Activated naive CD8-positive, alpha-beta T cell treated with anti-CD3 and anti-CD28 coated beads, Interleukin-2, amount 50 U/mL, for 16 hours (primary cell): ENCODE results near the gene HYAL2.

Source experiments
- DNase-seq: peaks from one replicate; pipeline ENCODE4 v3.0.0-alpha.2; 2020; ENCODE audit warnings: low read depth, low spot score

HYAL2 gene

DNA sequence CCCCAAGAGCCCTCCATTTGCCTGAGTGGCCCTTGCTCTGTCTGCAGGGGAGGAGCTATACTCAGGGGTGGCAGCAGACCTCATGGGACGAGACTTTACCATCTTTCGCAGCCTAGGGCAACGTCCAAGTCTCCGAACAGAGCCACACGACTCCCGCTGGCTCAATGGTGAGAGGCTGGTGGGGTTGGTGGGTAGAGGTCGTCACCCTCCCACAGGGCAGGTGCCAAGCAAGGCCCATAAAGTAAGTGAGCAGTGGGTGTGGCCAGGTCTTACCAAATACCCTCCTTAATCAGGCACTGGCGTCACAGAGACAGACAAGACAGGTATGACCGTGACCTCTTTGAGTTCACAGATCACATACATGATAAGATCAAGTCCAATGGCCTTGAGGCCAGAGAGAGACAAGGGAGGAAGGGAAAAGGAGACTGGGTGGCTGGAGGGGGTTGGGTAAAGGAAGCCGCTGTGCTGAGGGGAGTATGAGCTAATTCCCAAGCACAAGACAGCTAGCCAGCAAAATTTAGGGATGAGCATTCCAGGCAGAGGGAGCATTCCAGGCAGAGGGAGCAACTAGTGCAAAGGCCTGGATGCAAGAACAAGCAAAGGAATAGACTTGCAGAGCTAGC, 51.1 kb downstream of the HYAL2 start:
- no peak for DNase-seq

DNA sequence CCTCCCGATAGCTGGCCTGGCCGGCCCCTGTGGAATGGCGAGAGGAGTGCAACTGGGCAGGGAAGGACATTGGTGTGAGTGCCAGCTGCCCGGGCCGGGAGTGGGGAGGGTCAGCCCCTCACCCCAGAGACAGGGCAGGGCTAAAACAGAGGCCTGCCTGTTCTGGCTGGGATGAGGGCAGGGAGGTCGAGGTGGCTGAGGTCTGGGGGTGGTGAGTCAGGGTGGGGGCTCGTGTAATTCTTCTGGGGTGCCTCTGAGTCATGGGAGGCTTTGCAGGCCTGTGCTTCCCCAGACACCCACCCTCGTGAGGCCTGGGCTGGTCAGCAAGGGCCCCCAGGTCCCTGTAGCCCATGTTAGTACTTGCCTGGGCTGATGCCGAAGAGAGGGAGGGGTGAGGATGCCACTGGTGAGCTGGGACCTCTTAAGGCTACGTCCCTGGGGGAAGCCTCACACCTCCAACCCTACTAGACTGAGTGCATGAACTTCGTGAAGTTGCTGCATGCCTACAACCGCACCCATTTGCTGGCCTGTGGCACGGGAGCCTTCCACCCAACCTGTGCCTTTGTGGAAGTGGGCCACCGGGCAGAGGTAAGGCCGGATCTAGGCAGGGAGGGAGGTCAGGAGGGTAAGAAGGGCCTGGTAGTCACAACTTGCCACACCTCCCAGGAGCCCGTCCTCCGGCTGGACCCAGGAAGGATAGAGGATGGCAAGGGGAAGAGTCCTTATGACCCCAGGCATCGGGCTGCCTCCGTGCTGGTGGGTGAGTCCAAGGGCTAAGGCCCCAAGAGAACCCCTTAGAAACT, 51.9 kb downstream of the HYAL2 start:
- no peak for DNase-seq

DNA sequence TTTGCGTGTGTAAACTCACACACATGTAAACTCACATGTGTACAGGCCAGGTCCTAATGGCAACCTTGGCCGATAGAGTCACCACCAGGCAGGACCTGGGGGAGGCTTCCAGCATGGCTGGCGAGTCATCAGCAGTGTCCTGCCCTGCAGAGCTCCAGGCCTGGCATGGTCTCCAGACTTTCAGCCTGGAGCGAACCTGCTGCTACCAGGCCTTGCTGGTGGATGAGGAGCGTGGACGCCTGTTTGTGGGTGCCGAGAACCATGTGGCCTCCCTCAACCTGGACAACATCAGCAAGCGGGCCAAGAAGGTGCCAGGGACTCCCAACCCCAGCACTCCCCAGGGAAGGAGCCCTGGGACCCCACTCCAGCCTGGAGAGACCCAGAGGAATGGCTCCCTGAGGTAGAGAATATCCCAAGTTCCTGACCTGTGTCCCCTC, 52.5 kb downstream of the HYAL2 start:
- DNase-seq, result no peak

DNA sequence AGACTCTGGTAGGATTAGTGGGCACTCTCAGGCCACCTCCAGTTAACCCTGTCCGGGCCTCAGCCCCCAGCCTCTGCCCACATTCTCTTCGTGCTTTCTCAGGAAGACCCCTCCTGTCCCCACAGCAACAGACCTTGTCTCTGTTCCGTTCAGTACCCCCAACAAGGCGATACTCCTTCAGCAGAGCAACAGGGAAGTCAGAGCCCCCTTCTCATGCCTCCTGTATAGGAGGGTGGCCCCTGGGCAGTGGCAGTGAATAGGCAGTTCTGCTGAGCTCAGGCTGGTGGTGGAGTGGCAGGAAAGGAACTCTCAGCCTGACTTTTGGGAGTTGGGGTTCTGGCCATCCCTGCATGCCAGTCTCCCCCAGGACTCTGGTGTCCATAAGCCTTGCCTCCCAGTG, 53.1 kb downstream of the HYAL2 start:
- no peak for DNase-seq

DNA sequence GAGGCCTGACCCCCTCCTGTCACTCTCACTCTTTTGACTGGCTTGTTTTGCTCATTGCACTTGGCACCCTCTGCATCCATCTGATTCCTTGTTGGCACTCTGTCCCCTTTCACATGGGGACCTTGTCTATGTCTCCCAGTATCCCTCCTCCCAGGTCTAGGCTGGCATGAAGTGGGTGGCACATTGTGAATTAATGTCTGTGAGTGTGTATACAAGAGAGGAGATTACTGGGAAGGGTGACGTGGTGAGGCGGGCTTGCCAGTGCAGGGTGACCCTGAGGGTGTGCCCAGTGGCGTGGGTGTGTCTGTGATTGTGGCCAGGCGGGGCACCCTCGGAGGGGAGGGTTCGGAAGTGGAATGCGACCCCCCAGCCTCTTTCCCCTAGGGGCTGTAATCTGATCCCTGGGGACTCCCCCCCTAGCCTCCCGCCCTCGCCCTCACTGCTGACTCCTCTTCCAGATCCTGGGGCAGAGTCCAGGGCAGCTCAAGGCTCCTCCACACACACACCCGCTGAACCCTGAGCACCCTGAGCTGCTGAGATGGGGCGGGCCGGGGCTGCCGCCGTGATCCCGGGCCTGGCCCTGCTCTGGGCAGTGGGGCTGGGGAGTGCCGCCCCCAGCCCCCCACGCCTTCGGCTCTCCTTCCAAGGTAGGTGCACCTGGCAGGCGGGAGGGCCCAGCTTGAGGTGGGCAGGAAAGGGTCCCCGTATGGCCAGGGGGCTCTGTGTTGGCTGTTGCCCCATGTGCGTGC, 53.7 kb downstream of the HYAL2 start, which contains the start of gene SEMA3B:
Gene SEMA3B, plus strand, starts transcription at position 445 of the 749 bp plus-strand sequence. Its CDS starts 94 bp downstream, at position 539.
- DNase-seq, result no peak

DNA sequence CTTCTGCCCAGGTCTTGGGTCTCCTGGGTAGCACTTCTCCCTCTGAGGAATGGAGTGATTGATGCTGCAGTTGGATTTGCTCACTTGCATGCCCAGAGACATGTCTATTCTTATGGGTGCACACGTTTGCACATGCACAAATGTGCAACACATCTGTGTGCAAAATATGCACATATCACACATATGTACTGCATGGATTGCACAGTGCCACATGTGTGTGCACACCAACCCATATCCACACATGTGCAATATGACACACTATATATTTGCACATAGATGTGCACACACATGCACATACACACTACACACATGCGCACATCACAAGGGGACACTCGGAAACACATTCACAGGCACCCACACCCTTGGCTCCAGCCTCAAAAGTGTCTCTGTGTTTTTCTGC, 54.3 kb downstream of the HYAL2 start:
- DNase-seq, result no peak
